ENCODE data around the gene UCHL5.

The UCHL5 gene

DNA sequence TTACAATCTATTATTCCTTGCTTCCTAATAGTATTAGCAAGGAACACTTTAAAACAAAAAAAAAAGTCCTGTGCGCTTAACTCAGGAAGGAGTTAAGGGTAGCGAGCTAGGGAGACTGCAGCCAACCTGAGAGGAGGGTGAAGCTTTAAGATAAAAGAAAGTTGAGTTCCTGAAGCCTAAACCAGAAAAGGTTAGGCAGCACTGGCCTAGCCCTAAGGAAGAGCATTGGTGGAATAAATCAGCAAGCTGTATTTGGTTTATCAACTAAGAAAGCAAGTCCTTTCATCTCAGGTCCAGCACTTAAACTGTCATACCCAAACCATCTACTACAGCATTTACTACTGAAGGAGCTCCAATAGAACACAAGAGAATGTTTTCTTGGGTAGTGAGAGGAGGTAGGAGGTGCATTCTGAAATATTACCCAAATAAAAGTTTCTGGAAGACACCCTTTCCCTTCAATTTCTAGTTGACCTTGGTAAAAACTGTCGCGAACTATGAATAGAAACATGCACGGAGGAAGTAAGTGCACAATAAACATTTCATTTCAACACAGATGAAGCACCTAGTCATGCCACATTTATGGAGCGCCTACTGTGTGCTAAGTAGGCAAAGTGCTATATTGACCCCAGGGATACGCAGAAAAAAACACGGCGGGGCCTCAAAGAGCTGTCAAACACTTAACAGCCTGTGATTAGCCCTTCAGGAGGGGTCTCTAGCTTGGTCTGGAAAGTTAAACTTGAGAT is 44.8 kb upstream of the UCHL5 start:
- DNase-seq (ENCODE audit: extremely low read depth, insufficient read length) = no peak
- Histone ChIP-seq H3K27me3 (replicated peaks; ENCODE audit: control insufficient read depth, insufficient read depth, low read length) (no peaks in the 10 kb centered on the region), H3K4me3 (replicated peaks; ENCODE audit: low read depth, low read length) (peak overlapping the region; percentile 83), H3K36me3 (ENCODE audit: control insufficient read depth, insufficient read depth, low read length) (no peaks in the 10 kb centered on the region)
- TF ChIP-seq, protein P1, sequence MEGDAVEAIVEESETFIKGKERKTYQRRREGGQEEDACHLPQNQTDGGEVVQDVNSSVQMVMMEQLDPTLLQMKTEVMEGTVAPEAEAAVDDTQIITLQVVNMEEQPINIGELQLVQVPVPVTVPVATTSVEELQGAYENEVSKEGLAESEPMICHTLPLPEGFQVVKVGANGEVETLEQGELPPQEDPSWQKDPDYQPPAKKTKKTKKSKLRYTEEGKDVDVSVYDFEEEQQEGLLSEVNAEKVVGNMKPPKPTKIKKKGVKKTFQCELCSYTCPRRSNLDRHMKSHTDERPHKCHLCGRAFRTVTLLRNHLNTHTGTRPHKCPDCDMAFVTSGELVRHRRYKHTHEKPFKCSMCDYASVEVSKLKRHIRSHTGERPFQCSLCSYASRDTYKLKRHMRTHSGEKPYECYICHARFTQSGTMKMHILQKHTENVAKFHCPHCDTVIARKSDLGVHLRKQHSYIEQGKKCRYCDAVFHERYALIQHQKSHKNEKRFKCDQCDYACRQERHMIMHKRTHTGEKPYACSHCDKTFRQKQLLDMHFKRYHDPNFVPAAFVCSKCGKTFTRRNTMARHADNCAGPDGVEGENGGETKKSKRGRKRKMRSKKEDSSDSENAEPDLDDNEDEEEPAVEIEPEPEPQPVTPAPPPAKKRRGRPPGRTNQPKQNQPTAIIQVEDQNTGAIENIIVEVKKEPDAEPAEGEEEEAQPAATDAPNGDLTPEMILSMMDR (IDR thresholded peaks at IDR 0.05; ENCODE audit: insufficient read depth, low read length, poor library complexity, severe bottlenecking) = no peak

DNA sequence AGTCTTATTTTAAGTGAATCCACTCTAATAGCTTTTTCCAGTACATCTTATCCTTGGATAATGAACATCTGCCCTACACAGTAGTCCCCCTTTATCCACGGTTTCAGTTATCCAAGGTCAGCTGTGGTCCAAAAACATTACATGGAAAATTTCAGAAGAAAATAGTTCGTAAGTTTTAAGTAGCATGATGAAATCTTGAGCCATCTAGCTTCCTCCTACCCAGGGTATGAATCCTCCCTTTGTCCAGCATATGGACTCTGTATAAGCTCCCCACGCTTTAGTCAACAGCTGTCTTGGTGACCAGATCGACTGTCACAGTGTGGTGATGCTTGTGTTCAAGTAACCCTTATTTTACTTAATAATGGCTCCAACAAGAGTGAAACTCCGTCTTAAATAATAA is 43.5 kb upstream of the UCHL5 start:
- no peaks in the 10 kb centered on the region for H3K27me3 ChIP-seq (replicated peaks; ENCODE audit: control insufficient read depth, insufficient read depth, low read length)
- TF ChIP-seq, protein P1 (IDR thresholded peaks at IDR 0.05; ENCODE audit: insufficient read depth, low read length, poor library complexity, severe bottlenecking) = no peak
- no peak for DNase-seq (ENCODE audit: extremely low read depth, insufficient read length)
- H3K36me3 ChIP-seq (ENCODE audit: control insufficient read depth, insufficient read depth, low read length) = no peaks in the 10 kb centered on the region
- no peak overlapping the region for H3K4me3 ChIP-seq (replicated peaks; ENCODE audit: low read depth, low read length)

DNA sequence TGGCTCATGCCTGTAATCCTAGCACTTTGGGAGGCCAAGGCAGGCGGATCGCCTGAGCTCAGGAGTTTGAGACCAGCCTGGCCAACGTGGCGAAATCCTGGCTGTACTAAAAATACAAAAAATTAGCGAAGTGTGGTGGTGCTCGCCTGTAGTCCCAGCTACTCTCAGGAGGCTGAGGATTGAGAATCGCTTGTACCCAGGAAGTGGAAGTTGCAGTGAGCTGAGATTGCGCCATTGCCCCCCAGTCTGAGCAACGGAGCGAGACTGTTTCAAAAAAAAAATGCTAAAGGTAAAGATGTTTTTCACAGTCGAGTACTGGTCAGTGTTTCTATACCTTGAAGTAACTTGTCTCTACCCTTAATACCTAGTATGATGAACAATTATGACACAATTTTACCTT is 35.0 kb upstream of the UCHL5 start:
- Histone ChIP-seq H3K36me3 (ENCODE audit: control insufficient read depth, insufficient read depth, low read length) (peaks cover 2% of the 10 kb centered on the region), H3K27me3 (replicated peaks; ENCODE audit: control insufficient read depth, insufficient read depth, low read length) (no peaks in the 10 kb centered on the region), H3K4me3 (replicated peaks; ENCODE audit: low read depth, low read length) (no peak overlapping the region)
- TF ChIP-seq, protein P1 (IDR thresholded peaks at IDR 0.05; ENCODE audit: insufficient read depth, low read length, poor library complexity, severe bottlenecking) = no peak
- no peak for DNase-seq (ENCODE audit: extremely low read depth, insufficient read length)

DNA sequence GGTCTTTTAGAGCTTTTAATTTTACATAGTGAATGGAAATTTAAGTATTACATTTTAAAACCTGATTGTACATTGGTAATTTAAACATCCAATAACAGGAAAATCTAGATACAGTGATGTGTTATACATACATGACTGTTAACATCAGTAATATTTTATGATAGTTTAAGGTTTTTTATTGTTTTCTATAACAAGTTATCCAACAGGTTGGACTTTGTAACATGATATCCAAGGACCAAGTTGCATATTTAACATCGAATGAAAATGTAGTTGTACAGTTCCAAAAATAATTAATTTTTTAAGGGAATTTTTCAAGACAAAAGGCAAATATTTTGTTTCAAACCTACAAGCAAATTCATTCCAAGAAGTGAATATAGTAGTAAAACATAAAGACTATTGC is 31.7 kb upstream of the UCHL5 start:
- no peak for DNase-seq (ENCODE audit: extremely low read depth, insufficient read length)
- TF ChIP-seq, protein P1 (IDR thresholded peaks at IDR 0.05; ENCODE audit: insufficient read depth, low read length, poor library complexity, severe bottlenecking) = no peak
- Histone ChIP-seq H3K4me3 (replicated peaks; ENCODE audit: low read depth, low read length) (no peak overlapping the region), H3K36me3 (ENCODE audit: control insufficient read depth, insufficient read depth, low read length) (peaks cover 2% of the 10 kb centered on the region), H3K27me3 (replicated peaks; ENCODE audit: control insufficient read depth, insufficient read depth, low read length) (no peaks in the 10 kb centered on the region)

DNA sequence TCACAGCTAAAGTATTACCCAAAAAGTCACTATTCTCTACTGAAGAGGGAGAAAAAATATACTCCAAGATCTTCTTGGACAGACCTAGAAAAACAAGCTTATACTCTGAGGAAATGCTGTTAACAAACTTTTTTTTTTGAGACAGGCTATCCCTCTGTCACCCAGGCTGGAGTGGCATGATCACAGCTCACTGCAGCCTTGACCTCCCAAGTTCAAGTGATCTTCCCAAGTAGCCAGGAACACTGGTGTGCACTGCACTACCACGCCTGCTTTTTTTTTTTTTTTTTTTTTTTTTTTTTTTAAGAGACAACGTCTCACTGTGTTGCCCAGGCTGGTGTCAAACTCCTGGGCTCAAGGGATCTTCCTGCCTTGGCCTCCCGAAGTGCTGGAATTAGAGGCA is 28.7 kb upstream of the UCHL5 start:
- no peaks in the 10 kb centered on the region; the same call in 1 of the 2 replicates for H3K36me3 ChIP-seq (ENCODE audit: control insufficient read depth, insufficient read depth, low read length)
- H3K27me3 ChIP-seq (replicated peaks; ENCODE audit: control insufficient read depth, insufficient read depth, low read length) = no peaks in the 10 kb centered on the region
- no peak overlapping the region for H3K4me3 ChIP-seq (replicated peaks; ENCODE audit: low read depth, low read length)
- TF ChIP-seq, protein P1 (IDR thresholded peaks at IDR 0.05; ENCODE audit: insufficient read depth, low read length, poor library complexity, severe bottlenecking) = no peak
- no peak for DNase-seq (ENCODE audit: extremely low read depth, insufficient read length)
